GM06990 (cell line): ENCODE data around the gene MRGPRE.

Experiments used
- DNase-seq: peaks from one replicate; pipeline ENCODE4 v3.0.0-alpha.2; 2011; ENCODE audit not compliant: insufficient read length; ENCODE audit errors: extremely low read depth
- H3K27me3 ChIP-seq: replicated peaks from 2 replicates; pipeline ENCODE4 v1.6.0; 2011; ENCODE audit warnings: low read length; ENCODE audit not compliant: control insufficient read depth, insufficient read depth
- H3K36me3 ChIP-seq: 2 replicates; pipeline ENCODE4 v1.5.1; 2011; ENCODE audit warnings: low read length; ENCODE audit not compliant: control insufficient read depth, insufficient read depth
- H3K4me3 ChIP-seq: replicated peaks from 2 replicates; pipeline ENCODE4 v1.5.1; 2011; ENCODE audit warnings: low read depth, mild to moderate bottlenecking, control low read depth, low read length
- CTCF ChIP-seq: IDR thresholded peaks from 2 replicates; pipeline ENCODE4 v1.5.1; 2011; ENCODE audit warnings: low read length, control low read depth, mild to moderate bottlenecking, inconsistent platforms; ENCODE audit not compliant: insufficient read depth, poor library complexity, severe bottlenecking

The MRGPRE gene

GRCh38 chr11:3194016-3194816, 38.0 kb downstream of the MRGPRE start:
- TF ChIP-seq CTCF, result no peak
- DNase-seq, result no peak
- Histone ChIP-seq H3K36me3 (no peaks in the 10 kb centered on the region), H3K4me3 (no peak overlapping the region), H3K27me3 (no peaks in the 10 kb centered on the region; the same call in none of the 2 replicates)

DNA sequence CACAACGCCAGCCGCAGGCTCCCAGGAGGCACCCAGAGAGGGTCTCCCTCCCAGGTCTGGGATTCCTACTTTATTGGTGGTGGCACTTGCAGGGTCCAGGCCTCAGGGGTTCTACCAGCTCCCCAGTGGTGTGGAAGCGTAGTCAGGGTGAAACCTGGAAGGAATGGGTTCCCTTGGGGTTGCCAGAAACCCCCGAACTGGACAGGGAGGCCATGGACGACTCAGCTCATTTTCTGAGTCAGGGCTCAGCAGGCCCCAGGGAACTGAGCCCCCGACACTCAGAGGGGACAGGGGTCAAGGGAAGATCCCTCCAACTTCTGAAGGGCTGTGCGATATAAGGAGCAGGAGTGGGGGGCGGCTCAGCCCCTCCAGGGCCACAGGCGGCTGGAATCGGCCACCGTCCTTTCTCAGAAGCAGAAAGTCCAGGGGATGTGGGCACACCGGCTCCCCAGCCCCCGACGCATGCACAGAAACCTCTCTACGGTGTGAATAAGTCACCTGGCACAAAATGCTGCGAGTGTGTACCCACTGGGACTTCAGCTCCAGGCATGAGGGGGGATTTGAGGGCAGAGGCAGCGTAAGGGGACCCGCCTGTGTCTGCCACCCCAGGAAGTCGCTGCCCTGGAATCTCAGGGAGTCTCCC, 38.7 kb downstream of the MRGPRE start:
- H3K4me3 ChIP-seq, result no peak overlapping the region
- no peak for DNase-seq
- H3K36me3 ChIP-seq, result no peaks in the 10 kb centered on the region
- no peak for TF ChIP-seq CTCF
- H3K27me3 ChIP-seq, result no peaks in the 10 kb centered on the region; the same call in none of the 2 replicates

GRCh38 chr11:3192511-3193372, 39.5 kb downstream of the MRGPRE start:
- H3K36me3 ChIP-seq, result no peaks in the 10 kb centered on the region
- no peak for TF ChIP-seq CTCF
- DNase-seq, result no peak
- H3K27me3 ChIP-seq, result no peaks in the 10 kb centered on the region; the same call in none of the 2 replicates
- no peak overlapping the region for H3K4me3 ChIP-seq

DNA sequence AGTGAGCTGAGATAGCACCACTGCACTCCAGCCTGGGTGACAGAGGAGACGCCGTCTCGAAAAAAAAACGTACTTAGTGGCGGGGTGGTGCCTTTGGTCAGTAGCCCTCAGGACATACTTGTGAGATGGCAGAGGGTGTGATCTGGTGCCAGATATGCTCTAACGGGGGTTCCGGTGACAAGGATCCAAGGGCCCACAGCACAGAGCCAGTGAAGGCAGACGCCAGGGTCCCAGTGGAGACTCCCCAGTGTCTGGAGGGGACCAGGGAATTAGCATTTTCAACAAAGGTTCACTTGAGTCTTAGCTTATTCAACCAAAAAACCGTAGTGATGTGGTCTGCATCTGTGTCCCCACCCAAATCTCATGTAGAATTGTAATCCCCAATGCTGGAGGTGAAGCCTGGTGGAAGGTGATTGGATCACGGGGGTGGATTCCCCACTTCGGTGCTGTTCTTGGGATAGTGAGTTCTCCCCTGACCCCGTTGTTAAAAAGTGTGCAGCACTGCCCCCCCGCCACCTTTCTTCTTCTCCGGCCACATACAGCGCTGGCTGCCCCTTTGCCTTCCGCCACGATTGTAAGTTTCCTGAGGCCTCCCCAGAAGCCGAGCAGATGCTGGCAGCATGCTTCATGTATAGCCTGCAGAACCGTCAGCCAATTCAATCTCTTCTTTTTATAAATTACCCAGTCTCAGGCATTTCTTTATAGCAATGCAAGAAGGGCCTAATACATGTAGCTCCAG, 40.5 kb downstream of the MRGPRE start:
- no peak for DNase-seq
- H3K4me3 ChIP-seq, result no peak overlapping the region

More for the DNA sequence above, 40.5 kb downstream of the MRGPRE start:
- no peak for TF ChIP-seq CTCF
- Histone ChIP-seq H3K27me3 (no peaks in the 10 kb centered on the region; the same call in none of the 2 replicates), H3K36me3 (no peaks in the 10 kb centered on the region)
